ENCODE data around the gene UBE3B.

GRCh38 chr12:109579639-109580038 lies 102.2 kb downstream of the UBE3B start:
- no peak for TF ChIP-seq POLR2A (IDR thresholded peaks at IDR 0.05)
- TF ChIP-seq, protein P1, sequence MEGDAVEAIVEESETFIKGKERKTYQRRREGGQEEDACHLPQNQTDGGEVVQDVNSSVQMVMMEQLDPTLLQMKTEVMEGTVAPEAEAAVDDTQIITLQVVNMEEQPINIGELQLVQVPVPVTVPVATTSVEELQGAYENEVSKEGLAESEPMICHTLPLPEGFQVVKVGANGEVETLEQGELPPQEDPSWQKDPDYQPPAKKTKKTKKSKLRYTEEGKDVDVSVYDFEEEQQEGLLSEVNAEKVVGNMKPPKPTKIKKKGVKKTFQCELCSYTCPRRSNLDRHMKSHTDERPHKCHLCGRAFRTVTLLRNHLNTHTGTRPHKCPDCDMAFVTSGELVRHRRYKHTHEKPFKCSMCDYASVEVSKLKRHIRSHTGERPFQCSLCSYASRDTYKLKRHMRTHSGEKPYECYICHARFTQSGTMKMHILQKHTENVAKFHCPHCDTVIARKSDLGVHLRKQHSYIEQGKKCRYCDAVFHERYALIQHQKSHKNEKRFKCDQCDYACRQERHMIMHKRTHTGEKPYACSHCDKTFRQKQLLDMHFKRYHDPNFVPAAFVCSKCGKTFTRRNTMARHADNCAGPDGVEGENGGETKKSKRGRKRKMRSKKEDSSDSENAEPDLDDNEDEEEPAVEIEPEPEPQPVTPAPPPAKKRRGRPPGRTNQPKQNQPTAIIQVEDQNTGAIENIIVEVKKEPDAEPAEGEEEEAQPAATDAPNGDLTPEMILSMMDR (IDR thresholded peaks at IDR 0.05) = no peak
